GM19035 (cell line): Measurements from ENCODE around the gene NUCKS1.

Source experiments
- ATAC-seq: cut with Tn5 transposase; IDR thresholded peaks from one replicate; pipeline ENCODE4 v1.9.1; 2021; ENCODE audit not compliant: unreplicated experiment

The NUCKS1 gene

DNA sequence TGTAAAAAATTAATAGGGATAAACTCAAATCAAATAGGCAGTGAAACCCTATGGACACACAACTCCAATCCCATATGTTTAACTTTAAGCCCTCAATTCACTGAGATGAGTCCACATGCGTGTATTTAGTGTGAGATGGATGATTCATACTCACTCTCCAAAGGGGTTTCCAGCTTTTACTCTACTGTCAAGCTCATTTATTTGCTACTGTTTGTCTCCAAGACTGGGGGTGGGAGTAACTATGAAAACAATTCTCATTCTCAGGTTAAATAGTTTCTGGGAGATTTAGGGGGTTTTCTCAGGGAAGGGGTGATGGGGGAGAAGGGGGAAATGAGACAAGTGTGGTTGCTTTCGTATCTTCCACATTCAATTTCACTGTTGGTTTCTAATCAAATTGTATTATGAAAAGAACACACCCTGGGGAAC is 22.6 kb upstream of the NUCKS1 start:
- ATAC-seq = no peak

DNA sequence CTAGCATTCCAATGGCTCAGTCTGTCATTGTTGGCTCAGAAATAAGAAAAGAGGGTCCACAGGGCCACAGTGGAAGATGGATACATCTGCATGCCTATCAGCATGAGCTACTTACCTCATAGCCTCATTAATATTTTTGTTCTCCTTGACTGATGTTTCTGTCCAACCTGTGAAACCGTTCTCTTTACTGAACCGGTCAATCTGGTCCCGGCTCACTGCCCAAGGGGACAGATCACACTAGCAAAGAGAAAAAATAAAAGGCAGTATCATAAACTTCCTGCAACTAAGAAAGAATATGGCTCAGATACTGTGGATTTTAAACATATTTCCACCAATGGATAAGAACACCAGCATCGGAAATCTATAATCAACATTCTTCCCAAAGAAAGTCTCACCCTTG is 20.6 kb upstream of the NUCKS1 start:
- no peak for ATAC-seq

DNA sequence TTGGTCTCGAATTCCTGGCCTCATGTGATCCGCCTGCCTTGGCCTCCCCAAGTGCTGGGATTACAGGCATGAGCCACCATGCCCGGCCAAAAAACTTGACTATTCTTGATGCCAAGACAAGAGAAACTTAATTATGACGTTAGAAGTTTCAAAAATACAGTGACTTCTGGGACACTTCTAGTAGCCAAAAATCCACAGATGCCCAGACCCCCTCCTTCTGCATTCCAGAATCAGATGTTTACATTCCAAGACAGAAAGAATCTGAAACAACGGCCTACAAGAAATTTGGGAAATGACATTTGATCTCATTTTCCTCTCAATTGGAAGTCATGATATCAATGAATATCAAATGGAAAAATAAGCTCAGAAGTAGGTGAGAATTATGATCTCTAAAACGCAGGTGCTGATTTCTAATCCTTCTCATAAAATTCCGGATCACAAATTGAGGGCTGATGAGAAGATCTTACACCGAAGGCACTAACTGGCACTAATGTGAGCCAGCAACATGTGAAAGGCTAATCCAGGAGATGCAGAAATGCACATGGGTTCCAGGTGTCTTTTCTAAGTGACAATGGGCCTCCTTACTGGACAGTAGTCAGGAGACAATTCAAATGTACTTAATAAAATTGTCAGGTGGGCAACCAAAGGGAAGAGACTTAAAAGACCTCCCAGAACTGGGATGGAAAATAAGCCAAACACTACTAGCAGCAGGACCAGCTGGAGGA is 19.8 kb upstream of the NUCKS1 start:
- no peak for ATAC-seq

DNA sequence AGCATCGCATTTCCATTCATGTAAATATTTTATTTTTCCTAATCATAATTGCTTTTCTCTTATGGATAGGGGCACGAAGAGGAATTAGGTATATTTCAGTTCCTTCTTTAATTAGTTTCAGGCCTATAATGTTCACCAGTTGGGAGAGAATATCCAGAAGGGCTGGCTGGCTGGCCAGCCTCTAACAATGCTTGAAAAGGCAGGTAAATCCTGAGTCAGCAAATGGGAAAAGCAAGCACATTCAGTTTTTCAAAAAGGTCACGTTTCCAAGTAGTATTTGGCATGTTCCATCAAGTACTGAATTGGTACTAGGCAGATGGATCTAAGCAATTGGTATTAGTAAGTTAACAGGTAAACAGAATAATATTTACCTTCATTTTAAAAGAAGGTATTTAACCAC is 17.3 kb upstream of the NUCKS1 start:
- no peak for ATAC-seq

DNA sequence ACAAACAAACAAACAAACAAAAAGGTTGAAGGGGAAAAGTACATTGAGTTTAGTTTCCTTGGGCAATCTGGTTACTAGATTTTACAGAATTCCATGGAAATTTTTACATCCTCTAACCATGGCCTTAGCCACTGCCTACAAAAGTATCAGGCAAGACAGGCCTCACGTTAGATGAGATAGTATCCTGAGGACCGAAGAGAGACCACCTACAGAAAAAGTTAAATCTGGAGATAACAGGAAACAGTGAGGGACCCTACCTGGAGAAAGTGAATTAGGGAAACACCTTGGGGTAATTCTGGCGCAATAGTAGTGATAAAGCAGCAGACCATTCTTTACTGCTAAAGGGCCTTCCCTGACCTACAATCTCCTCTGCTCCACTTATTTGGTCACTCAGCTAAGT is 16.6 kb upstream of the NUCKS1 start:
- ATAC-seq = no peak

DNA sequence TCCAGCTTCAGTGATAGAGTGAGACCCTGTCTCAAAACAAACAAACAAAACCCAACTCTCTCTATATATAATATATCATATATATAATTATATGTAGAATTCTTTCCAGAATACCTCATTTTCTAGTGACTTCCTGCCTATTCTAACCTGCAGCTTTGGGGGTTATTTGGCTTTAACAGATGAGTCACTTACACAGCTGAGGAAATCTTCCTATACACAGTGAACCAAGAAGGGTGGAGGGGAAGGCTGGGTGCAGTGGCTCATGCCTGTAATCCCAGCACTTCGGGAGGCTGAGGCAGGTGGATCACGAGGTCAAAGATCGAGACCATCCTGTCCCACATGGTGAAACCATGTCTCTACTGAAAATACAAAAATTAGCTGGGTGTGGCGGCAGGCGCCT is 16.1 kb upstream of the NUCKS1 start:
- ATAC-seq = no peak

DNA sequence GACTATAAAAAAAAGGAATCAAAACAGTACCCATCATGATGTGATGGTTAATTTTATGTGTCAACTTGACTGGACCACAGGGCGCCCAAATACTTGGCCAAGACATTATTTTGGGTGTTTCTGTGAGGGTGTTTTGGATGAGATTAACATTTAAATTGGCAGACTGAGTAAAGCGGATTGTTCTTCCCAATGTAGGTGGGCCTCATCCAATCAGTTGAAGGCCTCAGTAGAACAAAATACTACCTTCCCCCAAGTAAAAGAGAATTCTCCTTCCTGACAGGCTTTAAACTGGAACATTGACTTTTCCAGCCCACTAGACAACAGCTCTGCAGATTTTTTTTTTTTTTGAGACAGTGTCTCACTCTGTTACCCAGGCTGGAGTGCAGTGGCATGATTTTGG is 14.6 kb upstream of the NUCKS1 start:
- no peak for ATAC-seq

DNA sequence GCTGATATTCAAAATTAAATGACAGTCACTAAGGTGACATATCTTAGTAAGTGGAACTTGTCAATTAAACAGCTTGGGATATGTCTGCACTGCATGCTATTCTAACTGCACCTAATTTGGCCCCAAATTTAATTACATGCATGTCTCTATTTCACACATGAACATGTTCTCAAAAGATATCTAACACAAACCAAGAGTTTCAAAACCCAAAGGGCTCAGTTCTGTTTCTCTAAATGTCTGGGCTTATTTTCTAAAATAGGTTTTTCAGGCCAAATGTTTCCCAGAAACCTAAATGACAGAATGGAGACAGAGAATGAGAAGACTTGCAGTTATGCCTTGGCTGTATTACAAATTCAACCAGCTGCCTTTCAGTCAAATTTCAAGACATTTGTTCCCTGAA is 14.0 kb upstream of the NUCKS1 start:
- ATAC-seq = no peak

DNA sequence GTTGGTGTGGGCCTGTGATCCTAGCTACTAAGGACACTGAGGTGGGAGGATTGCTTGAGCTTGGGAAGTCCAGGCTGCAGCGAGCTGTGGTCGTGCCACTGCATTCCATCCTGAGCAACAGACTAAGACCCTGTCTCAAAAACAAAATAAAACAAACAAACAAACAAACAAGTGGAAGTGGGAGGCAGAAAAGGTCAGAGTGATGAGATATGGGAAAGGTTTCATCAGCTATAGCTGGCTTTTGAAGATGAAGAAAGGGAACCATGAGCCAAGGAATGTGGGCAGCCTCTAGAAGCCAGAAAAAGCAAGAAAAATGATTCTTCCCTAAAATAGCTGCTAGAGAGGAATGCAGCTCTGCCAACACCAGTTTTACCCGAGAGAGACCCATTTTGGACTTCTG is 10.6 kb upstream of the NUCKS1 start:
- ATAC-seq = no peak

DNA sequence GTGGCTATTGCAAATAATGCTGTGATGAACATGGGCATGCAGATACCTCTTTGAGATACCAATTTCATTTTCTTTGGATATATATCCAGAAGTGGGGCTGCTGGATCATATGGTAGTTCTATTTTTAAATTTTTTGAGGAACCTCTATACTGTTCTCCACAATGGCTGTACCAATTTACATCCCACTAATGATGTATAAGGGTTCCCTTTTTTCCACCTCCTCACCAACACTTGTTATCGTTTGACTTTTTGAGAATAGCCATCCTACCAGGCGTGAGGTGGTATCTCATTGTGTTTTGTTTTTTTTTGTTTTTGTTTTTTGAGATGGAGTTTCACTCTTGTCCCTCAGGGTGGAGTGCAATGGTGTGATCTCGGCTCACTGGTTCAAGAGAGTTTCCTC is 6.6 kb upstream of the NUCKS1 start:
- ATAC-seq = no peak

DNA sequence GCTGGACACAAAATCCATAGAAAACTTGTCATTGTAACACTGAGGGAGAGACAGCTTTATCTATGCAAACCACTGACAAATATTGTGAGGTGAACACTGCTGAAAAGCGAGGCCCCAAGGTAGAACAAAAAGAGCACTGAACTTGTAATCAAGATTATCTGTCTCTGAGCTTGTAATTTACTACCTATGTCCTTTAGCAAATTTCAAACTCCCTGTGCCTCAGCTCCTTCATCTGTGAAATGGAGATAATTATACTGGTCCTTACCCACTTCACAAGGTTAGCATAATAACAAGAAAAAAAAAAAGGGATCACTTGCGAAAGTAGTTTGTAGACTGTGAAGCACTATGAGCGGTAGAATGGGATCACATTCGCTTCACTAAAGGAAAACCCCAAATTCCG is 4.9 kb upstream of the NUCKS1 start:
- no peak for ATAC-seq

DNA sequence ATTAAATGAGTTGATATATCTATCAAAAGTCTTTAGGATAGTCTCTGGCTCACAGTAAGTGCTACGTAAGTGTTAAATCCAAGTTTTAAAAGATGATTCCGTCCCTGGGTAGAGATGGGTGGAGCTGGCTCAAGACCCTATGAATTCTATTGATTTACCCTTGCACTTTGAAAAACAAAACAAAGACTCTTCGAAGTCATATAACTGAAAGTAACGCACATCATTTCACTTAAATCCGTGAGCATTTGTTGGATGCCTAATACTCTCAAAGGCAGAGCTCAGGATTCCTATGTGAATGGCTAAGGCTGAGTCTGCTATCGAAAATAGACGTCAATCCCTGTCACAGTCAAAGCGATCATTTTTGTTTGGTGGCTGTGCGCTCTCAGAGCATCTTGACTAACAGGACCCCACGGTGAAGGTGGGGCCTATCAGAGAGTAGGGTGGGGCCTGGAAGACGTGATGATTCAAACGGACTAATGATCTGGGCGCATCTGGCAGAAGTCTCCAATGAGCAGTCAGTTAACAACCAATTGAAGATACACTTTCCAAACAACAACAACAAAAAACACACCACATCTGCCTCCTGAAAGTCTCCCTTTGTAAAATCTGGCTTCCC is 1.2 kb upstream of the NUCKS1 start:
- ATAC-seq = no peak

DNA sequence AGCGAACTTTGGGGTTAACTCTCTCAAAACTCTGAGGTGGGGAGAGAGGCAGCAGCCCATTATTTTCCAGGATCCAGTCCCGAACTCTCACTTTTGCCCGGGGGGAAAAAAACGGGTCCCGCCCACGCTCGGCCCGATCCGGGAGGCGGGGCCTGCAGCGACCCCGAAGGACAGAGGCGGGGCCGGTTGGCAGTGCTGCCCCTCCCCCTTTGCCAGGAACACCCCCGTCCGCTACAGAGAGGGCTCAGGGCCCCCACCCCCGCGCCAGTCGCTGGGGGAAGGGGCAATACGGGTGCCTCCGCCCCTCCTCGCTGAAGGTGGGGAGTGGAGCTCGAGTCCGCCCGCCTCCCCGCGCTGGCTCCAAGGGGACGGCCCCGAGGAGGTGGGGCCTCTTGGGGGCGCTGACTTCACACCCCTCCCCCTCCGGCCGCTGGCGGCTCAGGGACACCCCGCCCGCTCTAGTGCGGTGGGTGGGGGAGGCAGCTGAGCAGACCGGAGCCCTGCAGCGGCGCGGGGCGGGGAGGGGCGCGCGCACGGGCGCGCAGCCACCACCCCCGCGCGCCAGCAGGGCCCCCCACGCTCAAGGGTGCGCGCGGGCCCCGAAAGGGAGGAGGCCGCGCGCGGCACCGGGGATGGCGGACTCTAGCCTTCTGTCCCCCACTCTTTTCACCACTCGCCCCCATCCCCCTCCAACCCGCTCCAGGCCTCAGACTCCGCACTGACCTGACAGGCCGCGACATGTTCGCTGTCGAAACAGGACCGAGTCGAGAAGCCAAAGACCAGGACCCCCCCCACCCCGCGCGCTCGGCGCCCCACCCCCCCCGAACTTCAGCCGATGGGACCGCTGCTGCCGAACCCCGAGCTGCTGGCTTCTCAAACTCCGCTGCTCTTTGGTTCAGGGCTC is 496 bp downstream of the NUCKS1 start:
- peak; percentile 77 for ATAC-seq

DNA sequence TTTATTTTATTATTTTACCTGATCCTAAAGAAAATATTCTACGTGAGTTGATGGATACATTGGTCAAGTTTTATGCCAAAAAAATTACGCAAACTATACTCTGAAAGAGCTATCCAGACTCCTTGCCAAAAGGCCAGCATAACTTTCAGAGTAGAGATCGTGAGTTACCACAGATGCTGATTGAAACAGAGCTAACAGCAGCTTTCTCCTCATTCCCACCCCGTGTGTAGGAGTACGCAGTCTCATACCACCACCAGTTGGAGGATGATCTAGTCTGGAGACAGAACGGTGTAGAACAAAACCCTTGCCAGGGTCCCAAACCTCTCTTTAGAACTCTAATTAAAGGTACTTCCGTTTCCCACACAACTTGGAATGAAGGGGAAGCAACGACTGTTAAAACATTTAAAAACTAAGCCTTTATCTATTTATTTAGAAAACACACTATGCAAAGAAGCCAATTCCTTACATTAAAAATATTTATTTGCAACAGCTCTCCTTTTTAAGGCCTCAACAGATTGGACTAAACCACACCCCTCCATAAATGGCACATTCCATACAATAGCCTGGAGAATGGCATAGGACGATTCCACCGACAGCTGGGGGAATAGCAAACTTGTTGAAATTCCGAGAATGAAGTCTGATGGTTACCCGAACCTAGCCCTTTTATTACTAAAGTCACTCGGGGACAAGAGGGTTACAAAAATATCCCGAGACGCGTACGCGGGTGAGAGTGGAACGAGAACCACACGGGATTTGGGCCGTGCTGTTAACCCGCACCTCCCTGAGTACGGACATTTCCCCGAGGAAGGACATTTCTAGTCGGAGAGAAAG is 1.4 kb downstream of the NUCKS1 start:
- peak; percentile 20 for ATAC-seq

DNA sequence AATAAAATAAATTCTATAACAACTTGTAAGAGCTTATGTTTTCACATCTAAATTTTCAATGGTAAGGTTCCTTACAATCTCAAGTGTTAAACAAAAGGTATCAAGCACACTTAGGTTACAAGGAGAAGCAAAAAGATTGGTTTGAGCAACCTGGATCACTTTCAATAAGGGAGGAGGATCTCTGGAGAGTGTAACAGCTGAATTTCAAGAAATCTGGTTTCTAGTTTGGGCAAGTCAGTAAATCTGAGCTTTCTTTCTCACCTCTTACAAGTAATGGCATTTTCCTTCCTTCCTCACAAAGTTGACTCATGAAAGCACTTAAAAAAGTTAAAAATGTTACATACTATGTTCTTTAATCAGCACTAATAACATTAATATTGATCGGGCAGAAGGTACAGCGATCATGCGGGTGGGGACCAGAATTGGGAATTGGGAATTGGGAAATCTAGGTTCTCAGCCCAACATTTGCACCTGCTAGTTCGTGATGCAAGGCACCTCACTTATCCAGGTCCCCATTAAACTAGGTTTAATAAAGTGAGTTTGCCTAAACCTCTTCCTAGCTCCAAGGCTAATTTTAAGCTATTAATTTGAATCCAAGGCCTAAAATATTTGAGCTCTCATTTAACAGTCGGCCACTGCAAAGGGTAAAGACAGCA is 3.1 kb downstream of the NUCKS1 start:
- no peak for ATAC-seq

DNA sequence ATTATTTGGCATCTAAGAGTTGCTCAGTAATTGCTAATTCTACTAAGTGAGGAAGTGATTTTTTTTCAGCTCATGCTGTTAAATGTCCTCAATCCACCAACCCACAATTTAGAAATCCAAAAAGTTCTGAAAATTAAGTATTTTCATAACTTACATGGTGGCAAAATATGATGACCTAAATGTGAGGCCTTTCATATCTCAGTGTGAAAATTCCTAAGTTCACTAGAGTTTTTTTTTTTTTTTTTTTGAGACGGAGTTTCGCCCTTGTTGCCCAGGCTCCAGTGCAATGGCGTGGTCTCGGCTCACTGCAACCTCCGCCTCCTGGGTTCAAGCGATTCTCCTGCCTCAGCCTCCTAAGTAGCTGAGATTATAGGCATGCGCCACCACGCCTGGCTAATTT is 5.6 kb downstream of the NUCKS1 start:
- no peak for ATAC-seq

DNA sequence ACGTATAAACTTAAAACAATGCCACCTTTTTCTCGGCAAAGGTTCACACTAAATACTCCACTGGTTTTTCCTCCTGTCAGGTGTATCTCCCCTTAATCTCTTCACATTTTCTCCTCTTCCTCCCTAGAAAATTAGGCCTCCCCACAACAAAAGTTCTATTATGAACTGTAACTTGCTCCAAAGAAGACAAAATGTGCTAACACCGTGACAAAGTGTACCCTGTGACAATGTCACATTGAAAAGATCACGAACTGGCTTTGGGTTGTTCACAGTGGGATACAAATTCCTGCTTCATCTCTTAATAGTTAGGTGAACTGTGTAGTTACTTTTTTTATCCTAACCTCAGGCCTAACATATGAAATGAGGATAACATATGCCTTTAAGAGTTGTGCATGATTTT is 6.0 kb downstream of the NUCKS1 start:
- no peak for ATAC-seq

DNA sequence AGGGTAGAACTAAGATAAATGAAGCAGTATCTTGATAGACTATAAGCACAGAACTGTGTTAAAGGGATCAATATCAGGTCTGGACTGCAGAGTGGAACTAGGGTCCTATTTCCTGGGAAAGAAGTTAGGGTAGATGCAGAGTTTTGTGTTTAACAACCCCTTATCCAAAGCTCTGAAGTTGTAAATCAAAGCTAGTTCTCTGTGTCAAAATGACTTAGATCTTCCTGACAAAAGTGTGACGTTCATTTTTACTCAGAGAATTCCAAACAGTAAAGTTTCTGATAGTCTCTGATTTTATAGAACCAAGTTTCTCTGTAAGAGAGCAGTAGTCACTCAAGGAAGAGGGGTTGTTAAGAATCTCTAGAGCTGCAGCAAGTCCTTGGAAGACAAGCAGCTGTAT is 8.3 kb downstream of the NUCKS1 start:
- ATAC-seq = no peak

DNA sequence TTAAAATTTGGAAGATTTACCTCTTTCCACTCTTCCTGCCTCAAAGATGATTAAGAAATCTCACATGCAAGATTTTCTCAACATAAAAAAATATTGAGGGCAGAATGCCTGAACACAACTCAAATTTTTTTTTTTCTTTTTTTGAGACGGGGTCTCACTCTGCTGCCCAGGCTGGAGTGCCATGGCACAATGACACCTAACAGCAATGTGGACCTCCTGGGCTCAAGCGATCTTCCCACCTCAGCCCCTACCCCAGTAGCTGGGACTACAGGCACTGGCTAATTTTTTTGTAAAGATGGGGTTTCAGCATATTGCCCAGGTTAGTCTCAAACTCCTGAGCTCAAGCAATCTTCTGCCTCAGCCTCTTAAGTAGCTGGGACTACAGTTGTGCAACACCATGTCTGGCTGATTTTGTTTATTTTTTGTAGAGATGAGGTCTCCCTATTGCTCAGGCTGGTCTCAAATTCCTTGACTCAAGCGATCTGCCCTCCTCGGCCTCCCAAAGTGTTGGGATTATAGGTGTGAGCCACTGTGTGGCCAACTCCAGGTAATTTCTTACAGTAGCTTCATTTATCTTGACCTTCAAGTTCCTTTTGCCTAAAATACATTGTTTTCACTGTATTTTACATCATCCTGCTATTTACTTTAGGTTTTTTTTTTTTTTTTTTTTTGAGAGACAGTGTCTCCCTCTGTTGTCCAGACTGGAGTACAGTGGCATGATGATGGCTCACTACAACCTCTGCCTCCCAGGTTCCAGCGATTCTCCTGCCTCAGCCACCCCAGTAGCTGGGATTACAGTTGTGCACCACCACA is 10.4 kb downstream of the NUCKS1 start:
- no peak for ATAC-seq

DNA sequence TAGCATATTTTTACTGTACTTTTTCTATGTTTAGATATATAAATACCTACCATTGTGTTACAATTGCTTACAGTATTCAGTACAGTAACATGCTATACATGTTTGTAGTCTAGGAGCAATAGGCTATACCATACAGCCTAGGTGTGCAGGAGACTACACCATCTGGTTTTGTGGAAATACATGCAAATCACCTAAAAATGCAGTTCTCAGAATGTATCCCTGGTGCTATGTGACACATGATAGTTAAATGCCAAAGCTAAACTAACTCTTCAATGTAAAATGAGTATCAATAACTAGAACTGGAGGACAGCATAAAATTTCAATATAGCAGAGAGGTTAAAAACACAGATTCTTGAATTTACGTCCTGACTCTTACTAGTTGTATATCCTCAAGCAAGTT is 14.8 kb downstream of the NUCKS1 start:
- no peak for ATAC-seq
